Neuron (in vitro differentiated cells): ENCODE measurements around the gene NAPG.
"Not testable (repeated sequence)": the region's sequence is repeated elsewhere in the genome, so short reads cannot be mapped to it uniquely, and the experiment has no call there.

Source experiments
- H2AFZ ChIP-seq: one replicate; pipeline ENCODE4 v1.6.1; 2013; ENCODE audit warnings: low read depth, mild to moderate bottlenecking, inconsistent platforms, low read length, moderate library complexity
- H3K27me3 ChIP-seq: one replicate; pipeline ENCODE4 v1.6.1; 2013; ENCODE audit warnings: low read length; ENCODE audit not compliant: insufficient read depth
- H3K36me3 ChIP-seq: one replicate; pipeline ENCODE4 v1.6.1; 2013; ENCODE audit warnings: low read length; ENCODE audit not compliant: insufficient read depth
- H3K4me1 ChIP-seq: one replicate; pipeline ENCODE4 v1.6.1; 2013; ENCODE audit warnings: low read length; ENCODE audit not compliant: insufficient read depth
- H3K4me3 ChIP-seq: 2 replicates; pipeline ENCODE4 v1.5.1; 2013; ENCODE audit warnings: mild to moderate bottlenecking, low read length, moderate library complexity
- H3K9me3 ChIP-seq: one replicate; pipeline ENCODE4 v1.6.1; 2013; ENCODE audit warnings: low read length

NAPG gene

GRCh38 chr18:10495936-10496335, 29.9 kb upstream of the NAPG start:
- Histone ChIP-seq H3K27me3 (no peaks in the 10 kb centered on the region), H3K4me3 (no peak overlapping the region), H3K9me3 (no peaks in the 10 kb centered on the region), H3K36me3 (no peaks in the 10 kb centered on the region), H2AFZ (no peak overlapping the region), H3K4me1 (no peaks in the 10 kb centered on the region)

- H3K4me3 ChIP-seq, result no peak overlapping the region
Measured at GRCh38 chr18:10497206-10497749, 28.5 kb upstream of the NAPG start.

GRCh38 chr18:10499230-10499629, 26.6 kb upstream of the NAPG start:
- Histone ChIP-seq H3K4me1 (no peaks in the 10 kb centered on the region), H3K4me3 (no peak overlapping the region), H3K27me3 (no peaks in the 10 kb centered on the region), H2AFZ (no peak overlapping the region), H3K9me3 (no peaks in the 10 kb centered on the region), H3K36me3 (no peaks in the 10 kb centered on the region)

More at GRCh38 chr18:10497206-10497749, 28.5 kb upstream of the NAPG start:
- Histone ChIP-seq H3K4me1 (no peaks in the 10 kb centered on the region), H3K9me3 (no peaks in the 10 kb centered on the region), H2AFZ (no peak overlapping the region), H3K36me3 (no peaks in the 10 kb centered on the region), H3K27me3 (no peaks in the 10 kb centered on the region)

GRCh38 chr18:10500038-10500437, 25.8 kb upstream of the NAPG start:
- no peaks in the 10 kb centered on the region for H3K4me1 ChIP-seq

GRCh38 chr18:10504723-10505122, 21.1 kb upstream of the NAPG start:
- Histone ChIP-seq H2AFZ (no peak overlapping the region), H3K9me3 (peaks cover 6% of the 10 kb centered on the region), H3K27me3 (no peaks in the 10 kb centered on the region), H3K4me3 (no peak overlapping the region), H3K36me3 (no peaks in the 10 kb centered on the region), H3K4me1 (no peaks in the 10 kb centered on the region)

More at GRCh38 chr18:10500038-10500437, 25.8 kb upstream of the NAPG start:
- Histone ChIP-seq H3K36me3 (no peaks in the 10 kb centered on the region), H2AFZ (no peak overlapping the region), H3K27me3 (no peaks in the 10 kb centered on the region), H3K4me3 (no peak overlapping the region), H3K9me3 (no peaks in the 10 kb centered on the region)

GRCh38 chr18:10505892-10506291, 19.9 kb upstream of the NAPG start:
- H3K36me3 ChIP-seq, H3K4me3 ChIP-seq, H3K27me3 ChIP-seq, H2AFZ ChIP-seq, H3K9me3 ChIP-seq, H3K4me1 ChIP-seq: not testable (repeated sequence)

- no peak overlapping the region for H3K4me3 ChIP-seq
- H3K9me3 ChIP-seq, result peaks cover 6% of the 10 kb centered on the region
- no peaks in the 10 kb centered on the region for H3K27me3 ChIP-seq
- H3K4me1 ChIP-seq, result no peaks in the 10 kb centered on the region
- no peak overlapping the region for H2AFZ ChIP-seq
- no peaks in the 10 kb centered on the region for H3K36me3 ChIP-seq
Measured at GRCh38 chr18:10508591-10508990, 17.2 kb upstream of the NAPG start.

GRCh38 chr18:10511236-10511635, 14.6 kb upstream of the NAPG start:
- Histone ChIP-seq H3K4me3 (no peak overlapping the region), H3K27me3 (no peaks in the 10 kb centered on the region), H3K4me1 (no peaks in the 10 kb centered on the region), H3K36me3 (no peaks in the 10 kb centered on the region), H3K9me3 (peaks cover 6% of the 10 kb centered on the region), H2AFZ (no peak overlapping the region)

GRCh38 chr18:10514082-10514481, 11.7 kb upstream of the NAPG start:
- Histone ChIP-seq H3K36me3 (no peaks in the 10 kb centered on the region), H3K27me3 (no peaks in the 10 kb centered on the region), H2AFZ (no peak overlapping the region), H3K9me3 (no peaks in the 10 kb centered on the region), H3K4me1 (peaks cover 12% of the 10 kb centered on the region), H3K4me3 (no peak overlapping the region)

GRCh38 chr18:10514601-10515000, 11.2 kb upstream of the NAPG start:
- H3K9me3 ChIP-seq, result no peaks in the 10 kb centered on the region
- no peak overlapping the region for H2AFZ ChIP-seq
- no peak overlapping the region for H3K4me3 ChIP-seq
- no peaks in the 10 kb centered on the region for H3K36me3 ChIP-seq
- peaks cover 17% of the 10 kb centered on the region for H3K4me1 ChIP-seq
- H3K27me3 ChIP-seq, result no peaks in the 10 kb centered on the region

GRCh38 chr18:10515456-10515855, 10.4 kb upstream of the NAPG start:
- Histone ChIP-seq H3K9me3 (no peaks in the 10 kb centered on the region), H2AFZ (no peak overlapping the region), H3K4me3 (no peak overlapping the region), H3K27me3 (no peaks in the 10 kb centered on the region), H3K36me3 (no peaks in the 10 kb centered on the region), H3K4me1 (peaks cover 21% of the 10 kb centered on the region)

- Histone ChIP-seq H3K4me3 (no peak overlapping the region), H3K27me3 (no peaks in the 10 kb centered on the region), H3K4me1 (peaks cover 21% of the 10 kb centered on the region), H3K9me3 (no peaks in the 10 kb centered on the region), H2AFZ (no peak overlapping the region), H3K36me3 (no peaks in the 10 kb centered on the region)
Measured at GRCh38 chr18:10516078-10516477, 9.7 kb upstream of the NAPG start.

GRCh38 chr18:10518595-10519255, 7.1 kb upstream of the NAPG start:
- H3K36me3 ChIP-seq, result no peaks in the 10 kb centered on the region
- H3K4me1 ChIP-seq, result peaks cover 21% of the 10 kb centered on the region
- no peaks in the 10 kb centered on the region for H3K27me3 ChIP-seq
- no peak overlapping the region for H2AFZ ChIP-seq
- H3K9me3 ChIP-seq, result no peaks in the 10 kb centered on the region
- H3K4me3 ChIP-seq, result no peak overlapping the region

- Histone ChIP-seq H3K36me3 (no peaks in the 10 kb centered on the region), H3K4me3 (no peak overlapping the region), H3K27me3 (no peaks in the 10 kb centered on the region), H3K9me3 (no peaks in the 10 kb centered on the region), H2AFZ (no peak overlapping the region), H3K4me1 (peaks cover 21% of the 10 kb centered on the region)
Measured at GRCh38 chr18:10519366-10519765, 6.5 kb upstream of the NAPG start.
